ENCODE results near the gene RAF1. TPM values are rescaled to one million over a fixed set of nuclear protein-coding genes. Genes with fewer than 3 reads are reported as not detected.
A peak's percentile ranks its signal among the peaks of the same experiment; 100 is the strongest.
"Not testable (repeated sequence)": the region's sequence is repeated elsewhere in the genome, so short reads cannot be mapped to it uniquely, and the experiment has no call there.

The RAF1 gene
- total RNA-seq, 1 donor from 2014 or later = 69.1 TPM

GRCh38 chr3:12638105-12638504 lies 25.8 kb downstream of the RAF1 start:
- DNase-seq = no peak

GRCh38 chr3:12633108-12633507 lies 30.8 kb downstream of the RAF1 start:
- DNase-seq = no peak

- DNase-seq = no peak
Observed at GRCh38 chr3:12632523-12632922, 31.4 kb downstream of the RAF1 start.

- DNase-seq = not testable (repeated sequence)
Observed at GRCh38 chr3:12630843-12631242, 33.1 kb downstream of the RAF1 start.

GRCh38 chr3:12630292-12630691 lies 33.6 kb downstream of the RAF1 start:
- no peak for DNase-seq

GRCh38 chr3:12629560-12629959 lies 34.4 kb downstream of the RAF1 start:
- peak; percentile 15 for DNase-seq

GRCh38 chr3:12628813-12629212 lies 35.1 kb downstream of the RAF1 start:
- no peak for DNase-seq

GRCh38 chr3:12627370-12627769 lies 36.5 kb downstream of the RAF1 start:
- no peak for DNase-seq

- DNase-seq = not testable (repeated sequence)
Observed at GRCh38 chr3:12624964-12625363, 39.0 kb downstream of the RAF1 start.

- no peak for DNase-seq
Observed at GRCh38 chr3:12624056-12624455, 39.9 kb downstream of the RAF1 start.

- no peak for DNase-seq
Observed at GRCh38 chr3:12622335-12622734, 41.6 kb downstream of the RAF1 start.

- no peak for DNase-seq
Observed at GRCh38 chr3:12620729-12621128, 43.2 kb downstream of the RAF1 start.

GRCh38 chr3:12620305-12620704 lies 43.6 kb downstream of the RAF1 start:
- no peak for DNase-seq

GRCh38 chr3:12618426-12618825 lies 45.5 kb downstream of the RAF1 start:
- no peak for DNase-seq

GRCh38 chr3:12615266-12615665 lies 48.7 kb downstream of the RAF1 start:
- DNase-seq = no peak

- DNase-seq = no peak
Observed at GRCh38 chr3:12613250-12613649, 50.7 kb downstream of the RAF1 start.

GRCh38 chr3:12612514-12613226 lies 51.2 kb downstream of the RAF1 start:
- DNase-seq = no peak

GRCh38 chr3:12611117-12611516 lies 52.8 kb downstream of the RAF1 start:
- DNase-seq = no peak

- DNase-seq = no peak
Observed at GRCh38 chr3:12608376-12608775, 55.5 kb downstream of the RAF1 start.

GRCh38 chr3:12603969-12604368 lies 59.9 kb downstream of the RAF1 start:
- no peak for DNase-seq

GRCh38 chr3:12601072-12601471 lies 62.8 kb downstream of the RAF1 start:
- DNase-seq = no peak

- DNase-seq = no peak
Observed at GRCh38 chr3:12598890-12599289, 65.0 kb downstream of the RAF1 start.

GRCh38 chr3:12593473-12593872 lies 70.4 kb downstream of the RAF1 start:
- DNase-seq = no peak

GRCh38 chr3:12591997-12592715 lies 71.8 kb downstream of the RAF1 start:
- DNase-seq = no peak

Data from dermis blood vessel endothelial cell (primary cell).